Hypothalamus (tissue), 51 donors: ENCODE measurements around the gene CTNNA2.

Experiments
- DNase-seq, 51 donors: peaks; one replicate each; lab custom pipeline; 2025; lab: John Stamatoyannopoulos, UW

Gene CTNNA2

GRCh38 chr2:79700651-79701050 is 187.8 kb downstream of the CTNNA2 start:
- DNase-seq = no peak

GRCh38 chr2:79702905-79703304 is 190.1 kb downstream of the CTNNA2 start:
- DNase-seq = no peak

GRCh38 chr2:79711098-79711497 is 198.2 kb downstream of the CTNNA2 start:
- DNase-seq = no peak

GRCh38 chr2:79713131-79713785 is 200.4 kb downstream of the CTNNA2 start:
- DNase-seq = no peak

GRCh38 chr2:79714283-79714682 is 201.4 kb downstream of the CTNNA2 start:
- DNase-seq = no peak

- DNase-seq = no peak
Measured at GRCh38 chr2:79715338-79715737, 202.5 kb downstream of the CTNNA2 start.

GRCh38 chr2:79716266-79716665 is 203.4 kb downstream of the CTNNA2 start:
- DNase-seq = no peak

GRCh38 chr2:79717364-79718007 is 204.6 kb downstream of the CTNNA2 start:
- no peak for DNase-seq

- DNase-seq = no peak
Measured at GRCh38 chr2:79721061-79721460, 208.2 kb downstream of the CTNNA2 start.

GRCh38 chr2:79721966-79722365 is 209.1 kb downstream of the CTNNA2 start:
- DNase-seq = no peak

- peak in 1 of 51 donors; percentile 8 for DNase-seq
Measured at GRCh38 chr2:79723830-79724229, 211.0 kb downstream of the CTNNA2 start.

- no peak for DNase-seq
Measured at GRCh38 chr2:79729532-79729931, 216.7 kb downstream of the CTNNA2 start.

GRCh38 chr2:79734518-79734917 is 221.7 kb downstream of the CTNNA2 start:
- no peak for DNase-seq

- DNase-seq = no peak
Measured at GRCh38 chr2:79740879-79741443, 228.1 kb downstream of the CTNNA2 start.

- DNase-seq = no peak
Measured at GRCh38 chr2:79750321-79750720, 237.5 kb downstream of the CTNNA2 start.

- no peak for DNase-seq
Measured at GRCh38 chr2:79757526-79757925, 244.7 kb downstream of the CTNNA2 start.

- no peak for DNase-seq
Measured at GRCh38 chr2:79758042-79758441, 245.2 kb downstream of the CTNNA2 start.

GRCh38 chr2:79758749-79759282 is 246.0 kb downstream of the CTNNA2 start:
- no peak for DNase-seq

- DNase-seq = no peak
Measured at GRCh38 chr2:79770926-79771325, 258.1 kb downstream of the CTNNA2 start.

GRCh38 chr2:79771493-79771892 is 258.6 kb downstream of the CTNNA2 start:
- peak in 3 of 51 donors; percentile 6 to 13 (median 7) for DNase-seq

- no peak for DNase-seq
Measured at GRCh38 chr2:79774016-79774415, 261.2 kb downstream of the CTNNA2 start.

GRCh38 chr2:79776461-79776860 is 263.6 kb downstream of the CTNNA2 start:
- no peak for DNase-seq
